HEK293 (cell line): ENCODE results near the gene SLC25A39.

Experiments used
- CTCF ChIA-PET: fragments of 350-600 bp; formaldehyde crosslinking; extraction: SDS; loops from one replicate; lab custom pipeline; 2021; ENCODE audit warnings: antibody characterized with exemption; lab: Yijun Ruan, JAX
- POLR2A ChIA-PET: fragments of 300-600 bp; formaldehyde crosslinking; extraction: SDS; loops from one replicate; lab custom pipeline; 2020; ENCODE audit warnings: antibody characterized with exemption, inconsistent platforms; lab: Yijun Ruan, JAX
- H3K27ac ChIP-seq: fragments of 200-500 bp; sonication (Bioruptor generic); 2 replicates; pipeline ENCODE4 v1.5.1; 2014; ENCODE audit warnings: low read depth, low read length, control low read depth, inconsistent platforms; ENCODE audit errors: extremely low read depth
- H3K36me3 ChIP-seq, 2 experiments: fragments of 200-500 bp in 1 of 2; sonication (Bioruptor generic) in 1 of 2; 1 replicate in 1 of 2; 2 replicates in 1 of 2; pipeline ENCODE4 v1.5.1; 2014 to 2017; ENCODE audit warnings: inconsistent platforms in 2 of 2, low read length in 2 of 2; ENCODE audit not compliant: control insufficient read depth in 2 of 2, insufficient read depth in 1 of 2
- H3K4me1 ChIP-seq: fragments of 200-500 bp; sonication (Bioruptor generic); 2 replicates; pipeline ENCODE4 v1.5.1; 2014; ENCODE audit warnings: mild to moderate bottlenecking, low read length, inconsistent platforms; ENCODE audit not compliant: control insufficient read depth, insufficient read depth
- H3K4me3 ChIP-seq: 2 replicates; pipeline ENCODE4 v1.5.1; 2011; ENCODE audit warnings: low read depth, mild to moderate bottlenecking, control low read depth, low read length, moderate library complexity
- H3K9me3 ChIP-seq: fragments of 200-500 bp; sonication (Bioruptor generic); 2 replicates; pipeline ENCODE4 v1.5.1; 2014; ENCODE audit warnings: low read depth, low read length, inconsistent platforms; ENCODE audit not compliant: control insufficient read depth, insufficient read depth
- FEZF1 ChIP-seq: fragments of 450-650 bp; formaldehyde crosslinking; IDR thresholded peaks from 2 replicates; pipeline ENCODE4 v1.5.1; 2016; ENCODE audit warnings: missing biosample characterization, missing genetic modification characterization
- GLI4 ChIP-seq: fragments of 450-650 bp; formaldehyde crosslinking; IDR thresholded peaks from 2 replicates; pipeline ENCODE4 v1.5.1; 2016; ENCODE audit warnings: missing biosample characterization, missing genetic modification characterization
- HOXA7 ChIP-seq: sonication (generic); formaldehyde crosslinking; IDR thresholded peaks from 2 replicates; pipeline ENCODE4 v1.8.1; 2022; ENCODE audit warnings: missing genetic modification reagents, borderline replicate concordance
- HOXC10 ChIP-seq: sonication (generic); formaldehyde crosslinking; IDR thresholded peaks from 2 replicates; pipeline ENCODE4 v1.8.1; 2023; ENCODE audit warnings: mild to moderate bottlenecking, missing genetic modification reagents
- KLF1 ChIP-seq: fragments of 450-650 bp; formaldehyde crosslinking; IDR thresholded peaks from 2 replicates; pipeline ENCODE4 v1.5.1; 2016; ENCODE audit warnings: missing biosample characterization, missing genetic modification characterization
- PRDM10 ChIP-seq: fragments of 450-650 bp; formaldehyde crosslinking; IDR thresholded peaks from 2 replicates; pipeline ENCODE4 v1.5.1; 2016; ENCODE audit warnings: missing biosample characterization, missing genetic modification characterization
- SALL2 ChIP-seq: fragments of 450-650 bp; formaldehyde crosslinking; IDR thresholded peaks from 2 replicates; pipeline ENCODE4 v1.5.0; 2017; ENCODE audit warnings: missing biosample characterization, mild to moderate bottlenecking, missing genetic modification characterization, borderline replicate concordance
- SP7 ChIP-seq: fragments of 450-650 bp; formaldehyde crosslinking; IDR thresholded peaks from 2 replicates; pipeline ENCODE4 v1.5.1; 2016; ENCODE audit warnings: missing biosample characterization, missing genetic modification characterization
- ZBTB21 ChIP-seq: fragments of 450-650 bp; formaldehyde crosslinking; IDR thresholded peaks from 2 replicates; pipeline ENCODE4 v1.5.1; 2017; ENCODE audit warnings: missing biosample characterization, missing genetic modification characterization
- ZBTB6 ChIP-seq: fragments of 450-650 bp; formaldehyde crosslinking; IDR thresholded peaks from 2 replicates; pipeline ENCODE4 v1.5.1; 2017; ENCODE audit warnings: missing biosample characterization, missing genetic modification characterization
- ZIC2 ChIP-seq: fragments of 450-650 bp; formaldehyde crosslinking; IDR thresholded peaks from 2 replicates; pipeline ENCODE4 v1.5.1; 2016; ENCODE audit warnings: missing biosample characterization, missing genetic modification characterization
- ZNF10 ChIP-seq: fragments of 450-650 bp; formaldehyde crosslinking; IDR thresholded peaks from 2 replicates; pipeline ENCODE4 v1.5.1; 2017; ENCODE audit warnings: missing biosample characterization, missing genetic modification characterization
- ZNF121 ChIP-seq: fragments of 450-650 bp; formaldehyde crosslinking; IDR thresholded peaks from 2 replicates; pipeline ENCODE4 v1.5.1; 2016; ENCODE audit warnings: missing biosample characterization, missing genetic modification characterization
- ZNF157 ChIP-seq: fragments of 450-650 bp; formaldehyde crosslinking; IDR thresholded peaks from 2 replicates; pipeline ENCODE4 v1.5.1; 2016; ENCODE audit warnings: missing biosample characterization, missing genetic modification characterization
- ZNF324 ChIP-seq: fragments of 450-650 bp; formaldehyde crosslinking; IDR thresholded peaks from 2 replicates; pipeline ENCODE4 v1.5.1; 2016; ENCODE audit warnings: missing biosample characterization, missing genetic modification characterization
- ZNF341 ChIP-seq: fragments of 450-650 bp; formaldehyde crosslinking; IDR thresholded peaks from 2 replicates; pipeline ENCODE4; 2016; ENCODE audit warnings: low read depth, missing biosample characterization, missing genetic modification characterization
- ZNF530 ChIP-seq: fragments of 450-650 bp; formaldehyde crosslinking; IDR thresholded peaks from 2 replicates; pipeline ENCODE4 v1.5.1; 2016; ENCODE audit warnings: low read depth, missing biosample characterization, missing genetic modification characterization
- ZNF548 ChIP-seq: fragments of 450-650 bp; formaldehyde crosslinking; IDR thresholded peaks from 2 replicates; pipeline ENCODE4 v1.5.1; 2016; ENCODE audit warnings: missing biosample characterization, missing genetic modification characterization
- ZNF747 ChIP-seq: fragments of 450-650 bp; formaldehyde crosslinking; IDR thresholded peaks from 2 replicates; pipeline ENCODE4 v1.5.1; 2016; ENCODE audit warnings: missing biosample characterization, missing genetic modification characterization
- ZNF76 ChIP-seq: fragments of 450-650 bp; formaldehyde crosslinking; IDR thresholded peaks from 2 replicates; pipeline ENCODE4; 2016; ENCODE audit warnings: low read depth, missing biosample characterization, missing genetic modification characterization, borderline replicate concordance
- ZNF777 ChIP-seq: fragments of 450-650 bp; formaldehyde crosslinking; IDR thresholded peaks from 2 replicates; pipeline ENCODE4 v1.5.1; 2017; ENCODE audit warnings: missing biosample characterization, missing genetic modification characterization, borderline replicate concordance

Gene SLC25A39

GRCh38 chr17:44293509-44294226 lies 31.0 kb downstream of the SLC25A39 start:
- H3K4me1 ChIP-seq = no peaks in the 10 kb centered on the region
- H3K27ac ChIP-seq = no peak overlapping the region
- no peak overlapping the region for H3K4me3 ChIP-seq
- TF ChIP-seq ZNF76 (tag by site-specific recombination) = no peak
- TF ChIP-seq PRDM10 (tag by site-specific recombination) = peak; percentile 65
- H3K36me3 ChIP-seq = no peaks in the 10 kb centered on the region
- CTCF ChIA-PET = interaction anchor here (0.6 to 1.1 kb wide), 2 partner anchors 11 to 1497 kb away, joined by 3 read pairs; no protein-coding TSS in a partner anchor
- POLR2A ChIA-PET = interaction anchor here (0.6 kb wide), 2 partner anchors 23 to 68 kb away, joined by 3 read pairs; no protein-coding TSS in a partner anchor
- H3K9me3 ChIP-seq = no peaks in the 10 kb centered on the region

GRCh38 chr17:44287651-44288050 lies 37.0 kb downstream of the SLC25A39 start:
- Histone ChIP-seq H3K4me1 (no peaks in the 10 kb centered on the region), H3K27ac (no peak overlapping the region), H3K4me3 (no peak overlapping the region), H3K36me3 (no peaks in the 10 kb centered on the region), H3K9me3 (no peaks in the 10 kb centered on the region)
- TF ChIP-seq ZNF341 (tag by site-specific recombination) = peak; percentile 72
- TF ChIP-seq ZNF157 = no peak
- POLR2A ChIA-PET = interaction anchor here (0.8 kb wide), 1 partner anchor 66 kb away, joined by 3 read pairs; no protein-coding TSS in a partner anchor
- CTCF ChIA-PET = interaction anchor here (0.6 to 2.3 kb wide), 3 partner anchors 39 to 58 kb away, joined by 3 to 15 read pairs (median 5); no protein-coding TSS in a partner anchor

GRCh38 chr17:44284024-44284400 lies 40.6 kb downstream of the SLC25A39 start:
- no peak overlapping the region for H3K27ac ChIP-seq
- H3K4me3 ChIP-seq = no peak overlapping the region
- no peak for TF ChIP-seq ZNF157
- TF ChIP-seq, all 188 proteins: peak for 0
- no peaks in the 10 kb centered on the region for H3K36me3 ChIP-seq
- H3K9me3 ChIP-seq = no peaks in the 10 kb centered on the region
- no peaks in the 10 kb centered on the region for H3K4me1 ChIP-seq
- POLR2A ChIA-PET = no interaction called here
- CTCF ChIA-PET = no interaction called here

DNA sequence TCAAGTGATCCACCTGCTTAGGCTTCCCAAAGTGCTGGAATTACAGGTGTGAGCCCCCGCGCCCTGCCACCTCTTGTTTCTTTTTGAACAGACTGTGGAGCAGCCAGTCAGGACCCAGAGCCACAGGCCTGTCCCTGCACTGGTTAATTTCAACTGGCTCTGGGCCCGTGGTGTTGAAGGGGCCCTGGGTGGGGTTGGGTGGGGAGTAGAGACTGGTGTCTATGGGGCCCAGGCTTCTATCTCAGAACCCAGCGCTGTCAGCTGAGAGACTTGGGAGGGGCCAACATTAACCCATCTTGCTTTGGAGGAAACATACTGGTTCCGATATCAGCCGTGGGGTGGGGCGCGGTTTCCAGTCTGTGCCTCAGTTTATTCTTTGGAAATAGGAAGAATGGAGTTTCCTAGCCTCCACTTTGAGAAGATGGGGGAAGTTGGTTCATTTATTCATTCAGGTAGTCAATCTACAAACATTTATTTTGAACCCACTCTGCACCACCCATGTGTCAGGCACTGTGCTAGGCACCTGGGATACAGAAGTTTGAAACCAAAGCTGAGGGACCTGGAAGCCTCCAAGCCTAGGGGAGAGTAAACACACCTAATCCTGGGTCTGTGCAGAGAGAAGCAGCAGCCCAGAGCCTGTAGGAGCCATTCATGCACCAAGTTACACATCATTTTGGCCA lies 41.1 kb downstream of the SLC25A39 start:
- CTCF ChIA-PET = no interaction called here

More for the DNA sequence above, 41.1 kb downstream of the SLC25A39 start:
- Histone ChIP-seq H3K4me1 (no peaks in the 10 kb centered on the region), H3K4me3 (no peak overlapping the region), H3K36me3 (no peaks in the 10 kb centered on the region), H3K27ac (no peak overlapping the region), H3K9me3 (no peaks in the 10 kb centered on the region)
- TF ChIP-seq HOXA7 (CRISPR knock-in tag) (no peak), ZNF324 (no peak), ZNF10 (tag by site-specific recombination) (no peak), KLF1 (tag by site-specific recombination) (no peak), ZIC2 (tag by site-specific recombination) (no peak), ZBTB6 (tag by site-specific recombination) (no peak), FEZF1 (no peak), HOXC10 (no peak), ZBTB21 (tag by site-specific recombination) (no peak), ZNF747 (tag by site-specific recombination) (no peak), ZNF548 (tag by site-specific recombination) (no peak), SALL2 (tag by site-specific recombination) (no peak), ZNF777 (no peak), ZNF530 (tag by site-specific recombination) (no peak), ZNF121 (no peak), GLI4 (tag by site-specific recombination) (no peak), SP7 (tag by site-specific recombination) (no peak)
- POLR2A ChIA-PET = no interaction called here
